ENCODE results near the gene WNT8A.
A peak's percentile ranks its signal among the peaks of the same experiment; 100 is the strongest.

GRCh38 chr5:138035605-138036537 lies 48.0 kb upstream of the WNT8A start:
- TF ChIP-seq CTCF (IDR thresholded peaks at IDR 0.05; ENCODE audit: low read depth, low read length) (peak; percentile 92), EZH2phosphoT487 (IDR thresholded peaks at IDR 0.05; ENCODE audit: low read depth) (no peak)

Data from OCI-LY3 (cell line).